ENCODE data around the gene KRT6A. TPM values are rescaled to one million over a fixed set of nuclear protein-coding genes. Genes with fewer than 3 reads are reported as not detected.

KRT6A gene
- total RNA-seq, 2 experiments from 2014 or later = not detected

DNA sequence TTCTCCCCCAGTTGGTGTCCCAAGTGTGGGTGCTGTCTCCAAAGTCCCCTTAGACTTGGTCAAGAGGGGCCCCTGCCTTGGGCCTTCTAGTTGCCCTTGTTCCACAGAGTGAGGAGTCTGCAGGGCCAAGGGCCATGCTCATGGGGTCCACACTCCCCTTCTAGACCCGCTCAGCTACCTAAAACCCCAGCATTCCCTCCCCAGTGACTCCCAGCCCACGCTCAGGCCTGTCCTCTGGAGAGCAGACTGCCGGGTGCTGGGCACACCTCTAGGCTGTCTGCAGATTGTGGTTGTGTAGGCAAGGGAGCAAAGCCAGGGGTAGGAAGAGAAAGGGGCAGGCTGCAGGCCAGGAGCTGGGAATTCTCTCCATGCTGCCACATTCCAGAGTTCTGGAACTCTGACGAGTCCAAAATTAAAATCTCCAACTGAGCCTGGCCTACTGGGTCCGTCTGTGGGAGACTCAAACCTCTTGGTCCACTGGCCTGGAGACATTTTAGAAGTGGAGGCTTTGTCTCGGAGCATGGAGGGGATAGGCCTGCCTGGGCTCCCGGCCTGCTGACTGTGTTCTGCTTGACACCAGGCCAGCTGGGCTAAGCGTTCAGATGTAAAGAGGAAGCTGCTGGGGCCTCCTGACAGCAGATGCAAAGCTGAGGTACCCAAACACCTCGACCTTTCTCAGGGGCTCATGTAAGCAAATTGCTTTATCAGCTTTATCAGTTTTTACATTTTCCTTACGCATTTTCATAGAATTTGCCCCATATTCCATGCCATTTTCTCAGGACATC lies 40.8 kb upstream of the KRT6A start:
- no peaks in the 10 kb centered on the region for H3K4me1 ChIP-seq (ENCODE audit: insufficient read depth, low read length)
- ChIA-PET POLR2A (no interaction called here), CTCF (no interaction called here)
- no peaks in the 10 kb centered on the region for H3K9me3 Mint-ChIP-seq
- ATAC-seq (ENCODE audit: poor library complexity) (no peak), DNase-seq (no peak)
- TF ChIP-seq, protein P1, sequence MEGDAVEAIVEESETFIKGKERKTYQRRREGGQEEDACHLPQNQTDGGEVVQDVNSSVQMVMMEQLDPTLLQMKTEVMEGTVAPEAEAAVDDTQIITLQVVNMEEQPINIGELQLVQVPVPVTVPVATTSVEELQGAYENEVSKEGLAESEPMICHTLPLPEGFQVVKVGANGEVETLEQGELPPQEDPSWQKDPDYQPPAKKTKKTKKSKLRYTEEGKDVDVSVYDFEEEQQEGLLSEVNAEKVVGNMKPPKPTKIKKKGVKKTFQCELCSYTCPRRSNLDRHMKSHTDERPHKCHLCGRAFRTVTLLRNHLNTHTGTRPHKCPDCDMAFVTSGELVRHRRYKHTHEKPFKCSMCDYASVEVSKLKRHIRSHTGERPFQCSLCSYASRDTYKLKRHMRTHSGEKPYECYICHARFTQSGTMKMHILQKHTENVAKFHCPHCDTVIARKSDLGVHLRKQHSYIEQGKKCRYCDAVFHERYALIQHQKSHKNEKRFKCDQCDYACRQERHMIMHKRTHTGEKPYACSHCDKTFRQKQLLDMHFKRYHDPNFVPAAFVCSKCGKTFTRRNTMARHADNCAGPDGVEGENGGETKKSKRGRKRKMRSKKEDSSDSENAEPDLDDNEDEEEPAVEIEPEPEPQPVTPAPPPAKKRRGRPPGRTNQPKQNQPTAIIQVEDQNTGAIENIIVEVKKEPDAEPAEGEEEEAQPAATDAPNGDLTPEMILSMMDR (IDR thresholded peaks at IDR 0.05) = no peak
- H3K36me3 Mint-ChIP-seq (ENCODE audit: low read depth) = no peaks in the 10 kb centered on the region
- no peaks in the 10 kb centered on the region for H3K36me3 ChIP-seq (ENCODE audit: insufficient read depth, low read length)
- H3K4me3 ChIP-seq (ENCODE audit: low read length) = no peak overlapping the region
- H3K27me3 Mint-ChIP-seq = no peaks in the 10 kb centered on the region
- intact Hi-C loops (cut with DNase I, micrococcal nuclease) = no loop called here
- no peak overlapping the region for H3K27ac Mint-ChIP-seq
- no peaks in the 10 kb centered on the region for H3K27me3 ChIP-seq (ENCODE audit: control insufficient read depth in 1 of 2, insufficient read depth in 2 of 2, low read length in 2 of 2)
- no peaks in the 10 kb centered on the region for H3K9me3 ChIP-seq (ENCODE audit: control insufficient read depth in 1 of 2, insufficient read depth in 1 of 2, low read length in 2 of 2)
- no peak overlapping the region for H3K27ac ChIP-seq (ENCODE audit: low read depth in 1 of 2, low read length in 2 of 2)
- no peak overlapping the region for H3K4me3 Mint-ChIP-seq
- no peaks in the 10 kb centered on the region for H3K4me1 Mint-ChIP-seq (ENCODE audit: low read depth)

- Histone ChIP-seq H3K27ac (ENCODE audit: low read depth in 1 of 2, low read length in 2 of 2) (no peak overlapping the region), H3K27me3 (ENCODE audit: control insufficient read depth in 1 of 2, insufficient read depth in 2 of 2, low read length in 2 of 2) (no peaks in the 10 kb centered on the region), H3K4me1 (ENCODE audit: insufficient read depth, low read length) (no peaks in the 10 kb centered on the region), H3K9me3 (ENCODE audit: control insufficient read depth in 1 of 2, insufficient read depth in 1 of 2, low read length in 2 of 2) (no peaks in the 10 kb centered on the region), H3K36me3 (ENCODE audit: insufficient read depth, low read length) (no peaks in the 10 kb centered on the region), H3K4me3 (ENCODE audit: low read length) (no peak overlapping the region)
- Mint-ChIP-seq H3K27me3 (no peaks in the 10 kb centered on the region), H3K36me3 (ENCODE audit: low read depth) (no peaks in the 10 kb centered on the region), H3K4me3 (no peak overlapping the region), H3K9me3 (no peaks in the 10 kb centered on the region), H3K4me1 (ENCODE audit: low read depth) (no peaks in the 10 kb centered on the region), H3K27ac (no peak overlapping the region)
- intact Hi-C loops (cut with DNase I, micrococcal nuclease) = no loop called here
- no peak for DNase-seq
- ChIA-PET CTCF (no interaction called here), POLR2A (no interaction called here)
- ATAC-seq (ENCODE audit: poor library complexity) = no peak
- TF ChIP-seq, protein P1 (IDR thresholded peaks at IDR 0.05) = no peak
Measured at GRCh38 chr12:52532636-52533035, 39.6 kb upstream of the KRT6A start.

GRCh38 chr12:52531566-52532300 lies 38.7 kb upstream of the KRT6A start:
- no peaks in the 10 kb centered on the region for H3K9me3 ChIP-seq (ENCODE audit: control insufficient read depth in 1 of 2, insufficient read depth in 1 of 2, low read length in 2 of 2)
- CTCF ChIA-PET = no interaction called here
- H3K9me3 Mint-ChIP-seq = no peaks in the 10 kb centered on the region
- DNase-seq = peak in 3 of 14 experiments; percentile 16 to 38 (median 37)
- peaks cover under 1% of the 10 kb centered on the region for H3K4me1 ChIP-seq (ENCODE audit: insufficient read depth, low read length)
- no peaks in the 10 kb centered on the region for H3K27me3 Mint-ChIP-seq
- intact Hi-C loops (cut with DNase I, micrococcal nuclease) = no loop called here
- POLR2A ChIA-PET = interaction anchor here (1.2 kb wide), 1 partner anchor 10 kb away, joined by 3 read pairs; no protein-coding TSS in a partner anchor
- no peaks in the 10 kb centered on the region for H3K36me3 Mint-ChIP-seq (ENCODE audit: low read depth)
- no peaks in the 10 kb centered on the region for H3K36me3 ChIP-seq (ENCODE audit: insufficient read depth, low read length)
- TF ChIP-seq, protein P1 (IDR thresholded peaks at IDR 0.05) = no peak
- no peak overlapping the region for H3K4me3 Mint-ChIP-seq
- no peak for ATAC-seq (ENCODE audit: poor library complexity)
- H3K27ac Mint-ChIP-seq = no peak overlapping the region
- H3K27me3 ChIP-seq (ENCODE audit: control insufficient read depth in 1 of 2, insufficient read depth in 2 of 2, low read length in 2 of 2) = no peaks in the 10 kb centered on the region
- H3K4me1 Mint-ChIP-seq (ENCODE audit: low read depth) = no peaks in the 10 kb centered on the region
- H3K27ac ChIP-seq (ENCODE audit: low read depth in 1 of 2, low read length in 2 of 2) = no peak overlapping the region
- H3K4me3 ChIP-seq (ENCODE audit: low read length) = no peak overlapping the region

Measured in CD4-positive, alpha-beta T cell (primary cell).